Breast epithelium (tissue), 3 donors: ENCODE measurements around the gene MRTFA.

Experiments used
- POLR2A ChIP-seq: fragments of 450-650 bp; IDR thresholded peaks from one replicate; pipeline ENCODE4 v1.6.1; 2016; ENCODE audit warnings: antibody characterized with exemption, mild to moderate bottlenecking, moderate library complexity
- TF ChIP-seq, protein P1 (sequence below), 3 donors: fragments of 450-650 bp; IDR thresholded peaks; one replicate each; pipeline ENCODE4 v1.5.1; 2016 to 2017; ENCODE audit warnings: antibody characterized with exemption in 3 of 3, mild to moderate bottlenecking in 3 of 3, moderate library complexity in 3 of 3

DNA sequence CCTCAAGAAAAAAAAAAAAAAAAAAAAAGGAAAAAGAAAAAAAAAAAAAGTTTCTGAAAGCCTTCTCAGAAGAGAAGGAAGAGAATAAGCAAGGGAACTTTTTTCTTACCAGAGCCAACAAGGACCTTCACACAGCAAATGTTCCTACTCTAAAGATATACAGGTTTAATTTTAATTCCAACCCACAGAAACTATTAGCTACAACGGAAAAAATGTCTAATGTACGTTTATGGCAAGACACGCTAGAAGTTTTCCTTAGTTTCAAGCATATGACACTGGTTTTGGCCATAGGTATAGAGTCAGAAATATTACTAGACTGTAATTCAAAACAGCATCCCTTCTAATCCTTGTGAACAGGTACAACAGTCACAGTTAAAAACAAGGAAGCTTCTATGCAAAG is 120.1 kb downstream of the MRTFA start:
- TF ChIP-seq, protein P1, sequence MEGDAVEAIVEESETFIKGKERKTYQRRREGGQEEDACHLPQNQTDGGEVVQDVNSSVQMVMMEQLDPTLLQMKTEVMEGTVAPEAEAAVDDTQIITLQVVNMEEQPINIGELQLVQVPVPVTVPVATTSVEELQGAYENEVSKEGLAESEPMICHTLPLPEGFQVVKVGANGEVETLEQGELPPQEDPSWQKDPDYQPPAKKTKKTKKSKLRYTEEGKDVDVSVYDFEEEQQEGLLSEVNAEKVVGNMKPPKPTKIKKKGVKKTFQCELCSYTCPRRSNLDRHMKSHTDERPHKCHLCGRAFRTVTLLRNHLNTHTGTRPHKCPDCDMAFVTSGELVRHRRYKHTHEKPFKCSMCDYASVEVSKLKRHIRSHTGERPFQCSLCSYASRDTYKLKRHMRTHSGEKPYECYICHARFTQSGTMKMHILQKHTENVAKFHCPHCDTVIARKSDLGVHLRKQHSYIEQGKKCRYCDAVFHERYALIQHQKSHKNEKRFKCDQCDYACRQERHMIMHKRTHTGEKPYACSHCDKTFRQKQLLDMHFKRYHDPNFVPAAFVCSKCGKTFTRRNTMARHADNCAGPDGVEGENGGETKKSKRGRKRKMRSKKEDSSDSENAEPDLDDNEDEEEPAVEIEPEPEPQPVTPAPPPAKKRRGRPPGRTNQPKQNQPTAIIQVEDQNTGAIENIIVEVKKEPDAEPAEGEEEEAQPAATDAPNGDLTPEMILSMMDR (IDR thresholded peaks at IDR 0.05) = no peak
- TF ChIP-seq POLR2A = no peak
